Lung (tissue), 12 donors: ENCODE results near the gene AASDH. TPM values are rescaled to one million over a fixed set of nuclear protein-coding genes. Genes with fewer than 3 reads are reported as not detected.

ENCODE experiments used
- ATAC-seq: fragments of 200-7000 bp; cut with Tn5 transposase; one replicate; pipeline ENCODE4 v1.9.1; 2020; ENCODE audit warnings: moderate number of reproducible peaks; ENCODE audit not compliant: insufficient read depth, low FRiP score
- DNase-seq, 3 donors: peaks; one replicate each; pipeline ENCODE4 v3.0.0-alpha.2; 2013 to 2017
- H3K27ac ChIP-seq, 2 donors: one replicate each; pipeline ENCODE4 v1.5.1; 2013; ENCODE audit warnings: mild to moderate bottlenecking in 2 of 2, moderate library complexity in 2 of 2, control low read depth in 1 of 2, inconsistent platforms in 1 of 2, low read depth in 1 of 2, low read length in 1 of 2
- H3K27me3 ChIP-seq, 3 donors: one replicate each; pipeline ENCODE4 v1.5.1; 2013; ENCODE audit warnings: low read length in 2 of 3; ENCODE audit not compliant: control insufficient read depth in 3 of 3, insufficient read depth in 3 of 3
- H3K36me3 ChIP-seq, 4 donors: one replicate each; pipeline ENCODE4 v1.5.1; 2013; ENCODE audit warnings: low read length in 4 of 4, mild to moderate bottlenecking in 1 of 4, moderate library complexity in 1 of 4; ENCODE audit not compliant: control insufficient read depth in 4 of 4, insufficient read depth in 4 of 4
- H3K4me1 ChIP-seq, 5 donors: one replicate each; pipeline ENCODE4 v1.5.1; 2013; ENCODE audit warnings: low read length in 5 of 5, mild to moderate bottlenecking in 2 of 5, moderate library complexity in 1 of 5; ENCODE audit not compliant: control insufficient read depth in 5 of 5, insufficient read depth in 5 of 5
- H3K4me3 ChIP-seq: one replicate; pipeline ENCODE4 v1.5.1; 2013; ENCODE audit warnings: mild to moderate bottlenecking, control low read depth, moderate library complexity
- H3K9ac ChIP-seq, 2 donors: one replicate each; pipeline ENCODE4 v1.5.1; 2013; ENCODE audit warnings: low read length in 2 of 2, control low read depth in 1 of 2; ENCODE audit not compliant: insufficient read depth in 1 of 2
- H3K9me3 ChIP-seq, 4 donors: one replicate each; pipeline ENCODE4 v1.5.1; 2013; ENCODE audit warnings: low read length in 3 of 4, mild to moderate bottlenecking in 1 of 4, moderate library complexity in 1 of 4; ENCODE audit not compliant: control insufficient read depth in 4 of 4, insufficient read depth in 3 of 4
- WGBS, 2 donors: extraction: QIAGEN DNeasy Blood & Tissue Kit; methylation state at CpG; one replicate each; pipeline ENCODE4 v1.1.7; 2013; 5-methylcytosine and 5-hydroxymethylcytosine counted together
- polyA plus RNA-seq, 2 donors: library from polyadenylated mRNA; stranded (reverse); fragments of 200-250 nt; gene quantifications; one replicate each; pipeline ENCODE4 v1.2.1, GENCODE V29; 2013
- total RNA-seq, 2 donors: library from RNA; depleted of rRNA in 1 of 2; stranded (reverse); fragments of >200 nt in 1 of 2; gene quantifications; one replicate each; pipeline ENCODE4 v1.2.1, GENCODE V29; 2014 to 2021
- TF ChIP-seq, protein P1 (sequence below): IDR thresholded peaks from 2 replicates; pipeline ENCODE4 v1.5.1; 2012; ENCODE audit warnings: mild to moderate bottlenecking; ENCODE audit errors: control extremely low read depth, extremely low read depth
- donor health status: control.
- donor health status: control.
- donor health status: Bipolar disorder and iron deficiency.
- donor health status: healthy.
- donor health status: DM: yes; HTN: yes; CAD: no.

AASDH gene
- total and polyA plus RNA-seq, 4 donors = 2.4 to 23.4 (median 7.2) TPM

DNA sequence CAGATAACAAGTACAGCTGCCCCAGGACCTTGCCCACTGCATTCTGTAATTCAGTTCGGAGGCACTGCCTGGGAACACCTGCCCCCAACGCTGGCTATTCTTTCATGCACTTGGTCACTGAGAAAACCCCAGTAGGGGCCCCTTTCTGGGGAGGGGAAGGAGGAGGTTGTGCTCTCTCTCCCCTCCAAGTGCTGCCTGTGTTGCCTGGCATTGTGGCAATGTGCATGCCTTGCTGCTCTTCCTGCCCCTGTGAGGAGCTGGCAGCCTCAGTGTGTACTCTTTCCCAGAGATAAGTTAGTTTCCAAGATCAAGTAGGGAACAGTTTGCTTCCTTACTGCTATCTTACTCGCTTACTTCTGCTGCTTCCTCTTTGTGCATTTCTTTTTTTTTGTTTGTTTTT lies 90.8 kb downstream of the AASDH start:
- ATAC-seq (no peak), DNase-seq (no peak)
- Histone ChIP-seq H3K27ac (no peak overlapping the region), H3K9ac (no peak overlapping the region), H3K27me3 (no peaks in the 10 kb centered on the region), H3K4me3 (no peak overlapping the region), H3K36me3 (no peaks in the 10 kb centered on the region), H3K4me1 (peaks cover 0 to 13% (median 2%) of the 10 kb centered on the region in 5 donors), H3K9me3 (peaks cover 0 to 2% (median 1%) of the 10 kb centered on the region in 4 donors)
- 28 to 56% methylated on average over 3 of the region's 3 CpGs for WGBS, 2 donors
- TF ChIP-seq, protein P1, sequence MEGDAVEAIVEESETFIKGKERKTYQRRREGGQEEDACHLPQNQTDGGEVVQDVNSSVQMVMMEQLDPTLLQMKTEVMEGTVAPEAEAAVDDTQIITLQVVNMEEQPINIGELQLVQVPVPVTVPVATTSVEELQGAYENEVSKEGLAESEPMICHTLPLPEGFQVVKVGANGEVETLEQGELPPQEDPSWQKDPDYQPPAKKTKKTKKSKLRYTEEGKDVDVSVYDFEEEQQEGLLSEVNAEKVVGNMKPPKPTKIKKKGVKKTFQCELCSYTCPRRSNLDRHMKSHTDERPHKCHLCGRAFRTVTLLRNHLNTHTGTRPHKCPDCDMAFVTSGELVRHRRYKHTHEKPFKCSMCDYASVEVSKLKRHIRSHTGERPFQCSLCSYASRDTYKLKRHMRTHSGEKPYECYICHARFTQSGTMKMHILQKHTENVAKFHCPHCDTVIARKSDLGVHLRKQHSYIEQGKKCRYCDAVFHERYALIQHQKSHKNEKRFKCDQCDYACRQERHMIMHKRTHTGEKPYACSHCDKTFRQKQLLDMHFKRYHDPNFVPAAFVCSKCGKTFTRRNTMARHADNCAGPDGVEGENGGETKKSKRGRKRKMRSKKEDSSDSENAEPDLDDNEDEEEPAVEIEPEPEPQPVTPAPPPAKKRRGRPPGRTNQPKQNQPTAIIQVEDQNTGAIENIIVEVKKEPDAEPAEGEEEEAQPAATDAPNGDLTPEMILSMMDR = no peak

DNA sequence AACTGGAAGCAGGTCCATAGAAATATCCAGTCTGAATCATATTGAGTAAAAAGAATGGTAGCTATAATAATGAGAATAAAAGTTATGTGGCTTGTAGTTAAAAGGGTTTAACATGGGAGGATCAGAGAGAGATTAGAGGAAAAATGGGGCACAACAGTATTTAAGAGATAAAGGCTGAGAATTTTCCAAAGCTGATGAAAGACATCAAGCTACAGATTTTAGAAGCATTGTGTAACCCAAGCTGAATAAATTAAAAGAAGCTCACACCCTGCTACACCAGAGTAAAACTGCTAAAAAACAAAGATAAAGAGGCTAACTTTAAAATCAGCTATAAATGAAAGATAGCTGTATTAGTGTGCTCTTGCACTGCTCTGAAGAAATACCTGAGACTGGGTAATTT lies 94.2 kb downstream of the AASDH start:
- TF ChIP-seq, protein P1 = no peak
- no peaks in the 10 kb centered on the region for H3K36me3 ChIP-seq
- no peak overlapping the region for H3K27ac ChIP-seq
- no peaks in the 10 kb centered on the region for H3K27me3 ChIP-seq
- peaks cover 0 to 10% (median 0%) of the 10 kb centered on the region in 5 donors for H3K4me1 ChIP-seq
- ATAC-seq (no peak), DNase-seq (no peak)
- peaks cover 0 to 2% (median 1%) of the 10 kb centered on the region in 4 donors for H3K9me3 ChIP-seq
- H3K9ac ChIP-seq = no peak overlapping the region
- H3K4me3 ChIP-seq = no peak overlapping the region

DNA sequence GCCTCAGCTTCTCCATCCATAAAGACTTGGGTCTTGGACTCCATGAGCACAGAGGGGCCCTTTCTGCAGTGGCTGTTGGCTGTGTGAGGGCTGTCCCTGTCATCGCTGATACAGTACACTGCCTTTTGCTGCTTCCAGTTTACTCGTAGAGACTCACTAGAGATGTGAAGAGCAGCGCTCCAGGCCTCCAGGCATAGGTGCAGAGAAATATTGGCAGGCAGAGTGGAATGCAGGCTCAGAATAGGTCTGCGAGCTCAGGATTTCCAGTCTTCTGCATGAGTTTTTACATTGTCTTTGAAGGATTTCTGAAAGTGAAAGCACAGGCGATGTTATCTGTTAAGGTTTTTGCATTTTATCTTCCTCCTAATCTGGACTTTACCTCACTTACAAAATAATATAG lies 97.4 kb downstream of the AASDH start:
- Histone ChIP-seq H3K4me1 (no peaks in the 10 kb centered on the region), H3K36me3 (no peaks in the 10 kb centered on the region), H3K4me3 (no peak overlapping the region), H3K27ac (no peak overlapping the region), H3K9ac (no peak overlapping the region), H3K9me3 (peaks cover 0 to 2% (median 1%) of the 10 kb centered on the region in 4 donors), H3K27me3 (no peaks in the 10 kb centered on the region)
- WGBS, 2 donors = 64 to 75% methylated on average over 5 of the region's 5 CpGs
- ATAC-seq = no peak
- no peak for DNase-seq
- TF ChIP-seq, protein P1 = no peak

DNA sequence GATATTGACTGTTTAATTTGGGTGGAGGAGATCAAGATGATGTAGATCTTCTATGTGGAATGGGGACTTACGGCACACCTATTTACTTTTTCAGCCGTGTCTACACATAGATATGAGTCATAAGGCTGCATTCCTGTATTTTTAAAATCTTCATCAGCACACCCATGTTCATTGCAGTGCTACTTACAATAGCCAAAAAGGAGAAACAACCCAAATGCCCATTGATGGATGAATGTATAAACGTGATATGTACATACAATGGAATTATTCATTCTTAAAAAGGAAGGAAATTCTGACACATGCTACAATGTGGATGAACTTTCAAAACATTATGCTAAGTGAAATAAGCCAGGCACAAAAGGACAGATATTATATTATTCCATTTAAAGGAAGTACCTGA lies 98.6 kb downstream of the AASDH start:
- TF ChIP-seq, protein P1 = no peak
- no peaks in the 10 kb centered on the region for H3K36me3 ChIP-seq
- no peak overlapping the region for H3K9ac ChIP-seq
- ATAC-seq (no peak), DNase-seq (no peak)
- no peak overlapping the region for H3K27ac ChIP-seq
- no peaks in the 10 kb centered on the region for H3K4me1 ChIP-seq
- 75 to 84% methylated on average over 3 of the region's 3 CpGs for WGBS, 2 donors
- H3K4me3 ChIP-seq = no peak overlapping the region
- H3K9me3 ChIP-seq = peaks cover 0 to 2% (median 1%) of the 10 kb centered on the region in 4 donors
- H3K27me3 ChIP-seq = no peaks in the 10 kb centered on the region
